Fibroblast of skin of right biceps (primary cell): Measurements from ENCODE around the gene ANKH.

Experiments
- DNase-seq: peaks from one replicate; pipeline ENCODE4 v3.0.0-alpha.2; 2013

Gene ANKH

DNA sequence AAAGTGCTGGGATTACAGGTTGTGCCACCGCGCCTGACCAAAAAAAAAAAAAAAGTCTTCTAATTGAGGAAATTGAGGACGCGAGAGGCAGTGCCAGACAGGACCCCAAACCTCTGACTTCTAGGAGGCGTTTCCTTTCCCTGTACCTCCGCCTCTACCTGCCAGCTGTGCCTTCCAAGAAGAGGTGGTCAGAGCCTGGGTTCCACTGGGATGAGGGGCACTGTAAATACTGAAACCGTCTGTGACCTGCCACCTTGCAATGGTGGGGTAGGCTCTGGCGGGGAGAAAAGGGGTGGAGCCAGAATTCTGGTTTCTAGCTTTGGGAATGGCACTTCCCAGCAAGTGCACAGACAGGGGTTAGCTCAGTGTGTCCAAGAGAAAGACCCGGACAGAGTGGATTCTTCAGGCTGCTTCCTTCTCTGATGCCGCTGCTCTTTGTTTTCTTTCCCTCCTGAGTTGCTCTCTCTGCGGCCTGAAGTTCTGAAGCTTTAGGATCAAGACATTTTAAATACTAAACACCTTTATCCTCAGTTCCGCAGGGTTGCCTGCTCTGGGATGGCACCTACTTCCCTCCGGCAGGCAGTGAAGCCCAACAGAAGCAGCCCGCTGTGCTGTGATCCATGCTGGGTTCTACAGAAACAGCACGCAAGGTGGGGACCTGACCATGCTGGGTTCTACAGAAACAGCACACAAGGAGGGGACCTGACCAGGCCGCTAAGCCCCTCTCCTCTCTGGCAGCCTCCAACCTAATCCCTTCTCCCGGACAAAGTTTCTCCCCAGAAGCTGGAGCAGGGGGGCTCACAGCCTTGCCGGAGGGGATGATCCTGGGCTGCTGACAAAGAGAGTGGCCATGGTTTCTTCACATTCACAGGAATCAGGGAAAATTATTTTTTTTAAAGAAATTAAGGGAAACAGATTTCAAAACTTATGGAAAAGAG lies 141.9 kb downstream of the ANKH start:
- DNase-seq = no peak

DNA sequence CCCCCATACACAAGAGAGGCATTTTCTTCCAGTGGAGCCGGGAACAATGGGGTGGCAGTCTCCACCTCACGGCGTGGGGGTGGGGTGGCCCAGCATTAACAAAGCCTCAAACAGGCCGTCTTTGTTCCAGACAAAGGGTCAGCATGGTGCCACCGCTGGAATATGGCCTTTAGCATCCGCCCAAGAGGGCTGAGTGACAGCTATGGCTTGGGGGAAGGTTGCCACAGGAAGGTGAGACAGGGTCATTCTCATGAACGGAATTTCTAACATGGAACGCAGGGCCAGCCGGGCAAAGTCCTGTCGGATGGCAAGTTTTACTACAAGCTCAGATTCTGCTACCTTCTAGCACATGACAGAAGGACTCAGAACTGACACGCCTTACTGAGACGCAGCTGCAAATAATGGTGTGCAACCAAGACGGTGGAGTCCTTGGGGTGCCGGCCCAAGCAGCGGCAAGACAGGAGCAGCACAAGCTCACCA lies 143.1 kb downstream of the ANKH start:
- DNase-seq = no peak

DNA sequence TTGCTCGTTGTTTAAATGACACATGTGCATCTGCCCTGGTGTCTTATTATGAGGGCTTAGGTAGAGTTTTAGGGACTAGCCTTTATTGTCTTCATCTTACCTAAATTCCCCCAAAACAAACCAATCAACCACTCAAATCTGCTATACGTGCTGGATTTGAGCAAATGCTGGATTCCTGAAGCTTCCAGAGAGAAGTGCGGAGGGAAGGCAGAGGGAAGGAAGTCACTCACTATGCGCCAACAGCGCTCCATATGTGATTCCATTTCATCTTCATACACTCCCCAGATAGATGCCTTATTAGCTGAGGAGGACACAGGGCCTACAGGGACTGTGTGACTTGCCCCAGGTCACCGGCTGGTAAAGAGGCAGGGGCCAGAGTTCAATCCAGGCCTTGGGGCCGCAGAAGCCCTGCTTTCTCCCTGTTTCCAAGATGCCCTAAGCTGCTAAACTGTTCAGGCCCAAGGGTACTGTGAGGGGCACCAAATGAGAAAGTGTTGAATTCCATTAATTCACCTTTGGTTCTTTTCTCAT lies 143.6 kb downstream of the ANKH start:
- DNase-seq = no peak

DNA sequence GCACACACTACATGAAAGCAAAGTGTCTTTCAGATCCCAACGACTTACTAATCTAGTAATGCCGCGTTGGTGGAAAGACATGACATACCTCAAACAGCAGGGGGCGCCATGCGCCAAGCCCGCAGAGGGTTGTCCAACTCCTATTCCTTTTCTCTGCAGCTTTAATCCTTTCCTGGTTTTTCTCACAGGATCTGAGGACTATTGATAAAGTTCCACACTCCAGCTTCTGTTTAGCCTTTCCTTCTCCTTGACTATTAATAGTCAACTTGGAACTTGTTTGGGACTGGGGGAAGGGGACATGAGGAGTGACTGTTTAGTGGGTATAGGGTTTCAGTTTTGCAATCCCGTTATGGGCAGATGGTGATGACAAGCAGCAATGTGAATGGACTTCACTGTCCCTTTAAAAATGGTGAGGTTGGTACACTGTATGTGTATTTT lies 144.1 kb downstream of the ANKH start:
- DNase-seq = peak; percentile 75

DNA sequence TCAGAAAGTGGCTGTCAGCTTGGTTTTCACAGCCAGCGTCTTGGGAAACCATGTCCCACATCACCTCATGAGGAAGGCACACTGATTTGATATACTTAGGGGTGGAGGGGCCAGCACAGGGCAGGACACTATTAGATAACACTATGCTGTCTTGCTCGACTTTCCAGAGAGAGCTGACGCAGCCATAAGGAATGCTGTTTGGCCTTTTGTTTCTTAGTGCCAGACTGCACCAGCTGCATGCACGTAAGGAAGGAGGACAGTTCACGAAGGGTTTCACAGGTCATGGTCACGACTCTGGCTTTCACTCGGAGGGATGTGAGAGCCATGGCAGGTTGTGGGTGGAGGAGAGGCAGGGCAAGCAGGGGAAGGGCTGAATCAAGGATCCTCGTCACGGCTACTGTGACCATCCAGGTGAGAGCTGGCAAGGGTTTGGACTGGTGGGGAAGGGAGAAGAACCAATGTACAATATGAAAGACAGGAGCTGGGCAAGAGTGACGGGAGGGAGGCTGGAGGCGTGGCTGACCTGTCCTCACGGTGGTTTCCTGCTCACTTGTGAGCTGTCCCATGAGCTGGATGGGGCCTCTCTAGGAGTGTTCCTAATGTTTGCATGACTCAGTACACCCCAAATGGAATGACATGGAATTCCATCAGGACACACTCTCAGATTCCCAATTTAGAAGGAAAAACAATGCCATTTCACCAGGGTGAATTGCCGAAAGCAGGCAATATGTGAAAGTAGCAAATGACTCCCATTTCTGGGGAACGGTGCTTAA lies 145.3 kb downstream of the ANKH start:
- peak; percentile 64 for DNase-seq

DNA sequence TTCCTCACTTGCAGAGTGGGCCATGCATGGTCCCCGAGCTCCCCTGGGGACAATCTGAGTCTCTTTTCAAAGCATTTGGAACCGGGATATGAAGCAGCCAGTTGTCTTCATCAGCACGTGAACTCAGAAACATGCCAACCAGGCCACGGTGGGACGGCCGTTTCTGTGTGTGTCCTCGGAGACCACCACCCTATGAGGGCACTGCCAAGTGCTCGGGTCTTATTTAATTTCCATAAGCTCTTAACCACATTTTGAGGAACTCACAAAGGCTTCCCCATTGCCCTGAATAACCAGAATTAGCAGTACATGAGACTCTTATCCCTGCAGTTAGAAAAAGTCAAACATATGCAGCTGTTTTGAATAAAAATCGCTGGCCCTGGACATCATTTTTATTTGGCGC lies 146.9 kb downstream of the ANKH start:
- DNase-seq = no peak

DNA sequence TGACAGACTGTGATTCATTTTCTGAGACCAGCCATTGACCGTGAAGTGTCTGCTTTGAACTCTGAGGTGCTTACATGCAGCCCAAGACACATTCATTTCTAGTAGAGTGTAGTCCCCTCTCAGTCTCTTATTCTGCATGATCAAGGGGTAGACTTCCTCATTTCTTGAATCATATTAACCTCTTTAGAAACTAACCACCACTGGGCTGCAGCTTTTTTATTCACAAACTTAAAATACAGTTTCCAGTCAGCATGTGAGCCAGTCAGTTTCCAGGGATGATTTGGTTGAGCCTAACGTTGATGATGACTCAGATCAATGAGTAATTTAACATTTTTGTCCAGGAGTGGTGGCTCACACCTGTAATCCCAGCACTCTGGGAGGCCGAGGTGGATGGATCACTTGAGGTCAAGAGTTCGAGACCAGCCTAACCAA lies 147.9 kb downstream of the ANKH start:
- DNase-seq = peak; percentile 11

DNA sequence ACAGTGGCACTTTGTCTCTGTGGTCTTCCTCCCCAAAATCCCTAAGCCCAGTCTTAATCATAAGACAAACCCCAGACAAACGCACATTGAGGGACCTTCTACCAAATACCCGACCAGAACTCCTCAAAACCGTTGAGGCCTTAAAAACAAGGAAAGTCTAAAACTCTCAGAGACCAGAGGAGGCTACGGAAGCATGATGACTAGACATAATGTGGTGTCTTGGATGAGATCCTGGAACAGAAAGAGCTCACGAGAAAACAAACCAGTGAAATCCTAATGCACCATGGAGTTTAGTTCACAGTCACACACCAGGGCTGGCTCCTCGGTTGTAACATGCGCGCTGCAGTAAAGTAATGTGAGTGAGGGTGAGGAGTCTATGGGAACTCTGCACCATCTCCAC lies 148.7 kb downstream of the ANKH start:
- no peak for DNase-seq

DNA sequence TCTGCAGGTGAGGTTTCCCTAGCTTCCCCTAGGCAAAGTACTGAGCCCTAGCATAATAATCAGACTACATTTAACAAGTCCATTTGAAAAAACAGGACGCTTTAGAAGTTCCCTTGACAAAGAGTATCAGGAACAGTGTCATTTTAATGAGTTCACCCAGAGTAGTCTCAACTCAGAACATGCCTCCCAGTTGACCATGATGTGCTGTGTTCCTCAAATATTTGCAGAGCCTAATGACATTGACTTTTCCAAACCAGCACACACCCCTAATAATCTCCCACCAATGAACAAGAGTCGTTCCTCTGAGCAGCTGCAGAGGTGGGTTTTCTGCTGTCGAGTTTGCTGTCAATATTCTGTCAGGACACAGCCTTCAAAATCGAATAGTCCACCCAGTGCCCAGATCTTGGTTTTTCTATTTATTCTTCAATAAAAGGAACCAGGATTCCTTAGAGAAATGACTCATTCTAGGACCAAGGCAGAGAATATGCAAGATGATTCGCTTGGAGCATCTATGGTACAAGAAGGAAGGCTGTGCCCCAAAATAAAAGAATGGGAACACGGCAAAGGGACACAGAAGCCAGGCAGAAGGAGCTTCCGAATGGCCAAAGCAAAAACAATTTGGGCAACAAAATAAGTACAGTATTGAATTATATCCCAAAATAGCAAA lies 149.5 kb downstream of the ANKH start:
- DNase-seq = peak; percentile 39

DNA sequence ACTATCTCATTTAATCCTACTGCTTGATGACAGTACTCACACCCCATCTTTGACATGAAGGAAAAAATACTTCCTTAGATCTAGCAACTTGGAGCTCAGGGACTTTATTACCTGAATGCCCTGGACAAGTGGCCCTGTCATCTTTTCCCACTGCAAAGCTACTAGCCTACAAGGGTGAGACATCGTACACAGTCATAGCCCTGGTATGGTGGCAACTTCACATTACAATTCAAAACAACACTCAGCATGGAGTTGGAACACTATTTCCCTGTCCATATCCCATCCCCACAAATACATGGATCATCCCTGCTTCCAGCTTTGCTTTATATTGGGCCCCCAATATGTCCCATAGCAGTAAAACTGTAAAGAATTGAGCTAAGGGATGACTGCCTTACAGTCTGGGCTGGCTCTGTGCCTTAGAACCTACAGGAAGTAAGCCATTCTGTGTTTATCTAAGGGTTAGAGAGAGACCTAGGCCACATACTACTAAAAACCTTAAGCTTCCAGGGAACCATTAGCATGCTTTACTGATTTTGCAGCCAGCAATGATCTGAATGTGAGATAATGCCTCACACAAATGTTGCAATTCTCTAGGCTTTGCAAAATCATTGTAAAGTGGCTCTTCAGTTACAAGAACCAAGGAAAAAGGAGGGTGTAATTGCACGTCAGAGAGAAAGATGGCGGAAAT lies 151.2 kb downstream of the ANKH start:
- peak; percentile 66 for DNase-seq

DNA sequence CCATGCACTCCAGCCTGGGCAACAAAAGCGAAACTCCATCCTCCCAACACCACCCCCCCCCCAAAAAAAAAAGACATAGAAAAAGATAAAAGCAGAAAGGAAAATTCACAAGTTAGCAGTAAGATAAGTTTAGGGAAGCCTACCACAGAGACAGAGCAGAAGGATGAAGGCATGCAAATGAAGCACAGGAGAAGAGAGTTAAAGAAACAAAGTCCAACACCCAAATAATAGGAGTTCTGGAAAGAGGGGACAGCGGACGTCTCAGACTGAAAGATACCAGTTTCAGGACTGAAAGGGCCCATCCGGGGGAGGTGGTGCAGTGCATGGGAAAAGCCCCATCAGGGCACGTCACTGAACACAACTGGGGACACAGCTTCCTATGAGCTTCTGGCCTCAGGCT lies 152.8 kb downstream of the ANKH start:
- no peak for DNase-seq

DNA sequence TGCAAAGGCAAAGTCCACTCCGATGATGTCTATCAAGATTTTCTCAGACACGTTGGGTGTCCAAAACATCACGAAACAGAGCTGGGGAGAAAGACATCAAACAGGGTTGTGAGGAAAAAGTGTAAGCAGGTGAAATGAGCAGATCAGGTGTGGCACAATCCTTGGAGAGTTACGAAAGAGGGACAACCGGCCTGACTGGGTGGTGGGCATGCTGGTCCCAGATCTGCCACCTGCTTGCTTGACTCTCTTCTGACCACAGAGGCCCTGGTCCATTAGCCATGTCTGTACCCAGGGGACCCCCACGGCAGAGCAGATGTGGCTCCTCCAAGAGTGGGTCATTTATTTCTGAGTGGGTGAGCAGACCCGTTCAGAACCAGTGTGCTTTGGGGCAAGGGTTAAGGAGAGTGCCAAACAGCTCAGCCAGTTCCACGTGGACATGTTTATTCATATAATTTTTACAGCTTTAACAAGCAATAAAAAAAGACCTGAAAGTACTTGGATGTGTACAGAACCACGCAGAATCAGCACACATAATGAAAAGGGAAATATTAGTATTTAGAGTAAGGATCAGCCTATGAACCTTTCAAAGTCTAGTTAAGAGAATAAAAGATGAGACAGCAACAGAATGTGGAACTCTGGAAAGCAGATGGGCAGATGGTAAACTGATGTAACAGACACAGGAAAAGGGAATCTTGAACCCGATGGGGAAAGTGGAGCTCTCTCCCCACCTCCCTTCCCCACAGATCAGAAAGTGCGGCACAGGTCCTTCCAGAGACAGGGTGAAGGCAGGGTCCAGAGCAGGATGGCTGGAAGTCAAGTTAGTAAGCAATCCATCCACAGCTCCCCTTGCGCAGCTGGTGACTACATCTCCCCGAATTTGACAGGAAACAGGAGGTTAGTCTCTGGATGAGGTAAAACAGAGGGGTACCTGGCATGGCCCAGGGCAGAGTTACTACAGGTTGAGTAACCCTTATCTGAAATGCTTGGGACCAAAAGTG lies 154.5 kb downstream of the ANKH start:
- DNase-seq = no peak

DNA sequence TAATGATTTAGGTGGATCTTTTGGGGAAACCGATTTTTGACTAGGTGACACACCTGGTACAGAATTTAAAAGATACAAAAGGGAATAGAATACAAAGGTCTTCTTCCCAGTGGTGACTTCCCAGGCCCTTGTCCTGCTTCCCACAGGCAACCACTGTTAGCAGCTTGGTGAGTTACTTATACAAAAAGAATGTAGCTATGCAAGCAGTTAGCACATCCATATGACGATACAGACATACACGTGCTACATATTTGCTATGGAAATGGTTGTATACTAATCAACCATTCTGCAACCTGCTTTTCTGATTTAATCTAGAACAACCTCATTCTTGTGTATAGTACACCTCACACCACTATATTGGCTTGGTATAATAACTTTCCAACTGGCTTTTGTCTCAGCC lies 156.1 kb downstream of the ANKH start:
- DNase-seq = peak; percentile 52

DNA sequence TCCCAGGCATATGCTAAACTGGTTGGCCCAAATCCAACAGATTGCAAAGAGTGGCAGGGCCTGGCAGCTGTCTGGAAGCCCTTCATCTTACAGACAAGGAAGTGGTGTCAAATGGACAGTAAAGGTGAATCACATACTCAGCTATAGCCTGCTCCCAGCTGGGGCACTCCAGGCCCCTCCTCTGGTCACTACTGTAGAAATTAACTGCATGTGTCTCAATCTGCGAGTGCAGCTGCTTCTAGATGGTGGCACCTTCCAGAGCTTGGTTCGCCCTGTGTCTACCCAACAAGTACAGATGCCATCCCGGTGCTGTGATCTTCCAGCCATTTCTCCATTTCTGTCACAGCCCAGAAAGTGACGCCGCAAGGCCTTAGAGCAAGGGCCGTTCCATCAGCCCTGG lies 156.9 kb downstream of the ANKH start:
- no peak for DNase-seq

DNA sequence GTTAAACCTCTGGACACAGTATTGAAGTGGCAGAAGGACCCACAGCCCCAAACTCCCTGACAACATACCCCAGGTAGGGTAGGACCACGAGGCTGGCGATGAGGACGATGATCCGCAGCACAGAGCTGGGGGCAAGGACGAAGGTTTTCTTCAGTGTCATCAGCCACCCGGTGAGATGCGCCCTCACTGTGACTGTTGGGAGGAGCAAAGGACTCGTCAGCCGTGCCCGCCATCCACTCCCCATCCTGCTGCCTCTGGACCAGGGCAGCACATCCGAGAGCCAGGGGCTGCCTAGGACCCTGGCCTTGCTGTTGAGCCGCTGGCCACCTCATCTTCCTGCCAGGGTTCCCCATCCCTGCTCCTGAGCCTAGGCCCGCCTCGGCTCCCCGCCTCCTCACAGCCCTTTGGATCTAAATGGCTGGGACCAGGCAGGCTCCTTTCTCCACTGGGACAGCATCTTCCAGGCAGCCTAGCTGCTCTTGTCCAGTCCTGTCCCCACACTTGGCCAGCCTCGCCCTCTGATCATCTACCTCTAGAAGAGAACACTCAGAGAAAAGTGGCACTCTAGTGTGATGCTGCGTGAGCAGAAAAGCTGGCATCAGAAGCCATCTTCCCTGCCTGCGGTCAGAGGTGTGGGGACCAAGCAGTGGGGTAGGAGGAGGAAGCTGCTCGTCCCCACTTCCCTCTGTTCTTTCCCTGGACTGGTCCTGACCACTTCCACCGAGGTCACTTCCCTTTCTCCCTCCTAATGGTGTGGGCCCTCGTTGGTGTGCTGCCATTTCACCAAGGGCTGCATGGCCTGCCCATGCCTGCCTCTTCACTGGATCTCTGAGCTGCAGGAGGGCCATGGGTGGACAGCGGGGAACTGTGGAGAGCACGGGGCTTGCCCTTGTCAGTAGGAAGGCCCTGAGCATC lies 157.8 kb downstream of the ANKH start:
- DNase-seq = no peak

DNA sequence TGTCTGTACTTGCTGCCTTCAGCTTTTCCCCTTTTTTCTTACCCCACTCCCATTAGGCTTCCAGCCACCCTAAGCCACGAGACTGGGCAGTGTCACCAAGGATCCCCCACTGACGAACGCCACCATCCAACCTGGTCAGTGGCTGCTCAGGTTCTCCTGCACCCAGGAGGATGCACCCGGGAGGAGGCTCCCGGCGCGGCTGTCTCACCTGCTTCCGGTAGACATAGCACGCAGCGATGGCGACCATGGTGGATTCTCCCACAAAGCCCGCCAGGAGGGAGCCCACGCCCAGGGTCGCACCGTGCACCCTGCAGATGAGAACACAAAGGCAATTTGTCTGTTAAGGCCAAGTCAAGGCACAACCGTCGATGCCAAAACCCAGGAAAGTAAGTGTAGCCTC lies 158.9 kb downstream of the ANKH start:
- DNase-seq = no peak

DNA sequence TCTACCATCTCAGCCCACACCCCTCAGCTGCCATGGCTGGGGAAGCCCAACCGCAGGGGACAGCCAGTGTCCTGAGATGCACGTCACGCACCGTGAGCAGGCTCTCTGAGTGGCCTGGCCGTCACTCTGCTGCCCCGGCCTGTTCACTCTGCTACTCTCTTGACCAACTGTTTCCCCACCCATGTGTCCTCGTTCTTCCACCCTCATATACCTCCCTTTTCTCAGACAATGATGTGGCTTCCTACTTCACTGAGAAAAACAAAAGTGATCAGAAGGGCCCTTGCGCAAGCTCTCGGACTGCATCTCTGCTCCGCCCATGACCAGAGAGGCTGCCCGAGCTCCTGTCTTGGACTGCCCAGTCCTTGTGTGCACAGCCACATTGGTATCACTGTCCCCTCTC lies 159.4 kb downstream of the ANKH start:
- DNase-seq = no peak

DNA sequence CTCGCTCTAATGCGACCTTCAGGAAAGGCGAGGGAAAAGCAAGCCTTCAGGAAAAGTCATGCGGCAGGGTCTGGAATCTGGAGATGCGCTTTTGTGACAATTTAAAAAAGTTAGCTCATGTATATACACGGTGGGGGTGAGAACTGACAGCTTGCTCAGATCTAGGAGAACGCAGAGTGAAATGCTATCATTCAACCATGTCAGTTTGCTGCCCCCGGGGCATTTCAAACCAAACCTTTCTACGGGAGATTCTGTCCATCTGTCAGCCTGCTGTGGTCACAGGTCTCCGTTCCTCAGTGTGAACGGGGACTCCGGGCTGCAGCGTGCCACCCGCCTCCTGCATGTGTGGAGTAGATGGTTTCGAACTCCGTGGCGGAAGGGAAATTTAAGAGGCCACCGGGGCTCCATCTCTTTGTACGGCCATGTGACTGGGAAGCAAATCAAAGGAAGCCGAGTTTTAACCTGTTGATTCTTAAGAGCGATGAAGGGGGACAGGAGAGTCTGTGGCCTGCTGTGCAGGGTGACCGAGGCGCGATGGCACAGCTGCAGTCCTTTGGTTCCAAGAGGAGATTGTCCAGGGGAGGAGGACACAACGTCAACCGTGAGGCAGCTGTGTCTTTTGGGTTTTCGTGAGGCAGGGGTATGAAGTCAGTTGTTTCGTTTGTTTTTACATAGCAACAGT lies 161.1 kb downstream of the ANKH start:
- DNase-seq = no peak

DNA sequence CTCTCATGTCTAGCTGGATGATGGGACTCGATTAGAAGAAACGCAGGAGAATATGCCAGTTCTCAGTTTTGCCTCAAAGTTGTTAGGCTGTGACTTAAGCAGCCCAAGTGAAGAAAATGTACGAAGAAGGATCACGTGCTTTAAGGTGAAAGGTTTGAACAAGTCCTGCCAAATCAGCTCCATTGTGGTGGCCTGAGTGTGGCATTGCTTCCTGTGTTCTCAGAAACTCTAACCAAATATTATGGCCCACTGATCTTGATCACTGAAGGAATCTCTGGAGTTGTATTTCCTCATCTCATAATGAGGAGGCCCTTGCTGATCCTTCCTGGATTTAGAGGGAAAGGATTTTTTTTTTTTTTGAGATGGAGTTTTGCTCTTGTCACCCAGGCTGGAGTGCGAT lies 163.0 kb downstream of the ANKH start:
- DNase-seq = no peak
